CD14-positive monocyte (primary cell): ENCODE data around the gene CRB2. TPM values are rescaled to one million over a fixed set of nuclear protein-coding genes. Genes with fewer than 3 reads are reported as not detected.

Experiments
- DNase-seq, 3 donors: peaks; one replicate each; pipeline ENCODE4 v3.0.0-alpha.2; 2011 to 2022
- H2AFZ ChIP-seq: 2 replicates; pipeline ENCODE4 v1.6.0; 2012; ENCODE audit warnings: mild to moderate bottlenecking, low read depth, low read length, inconsistent platforms; ENCODE audit not compliant: insufficient read depth, poor library complexity, severe bottlenecking
- H3K27ac ChIP-seq, 2 donors: 1 replicate in 1 of 2; 2 replicates in 1 of 2; pipeline ENCODE4 v1.5.1; 2012 to 2013; ENCODE audit warnings: low read length in 2 of 2, control low read depth in 1 of 2, inconsistent platforms in 1 of 2, low read depth in 1 of 2, mild to moderate bottlenecking in 1 of 2
- H3K27me3 ChIP-seq, 2 donors: one replicate each; pipeline versions ENCODE4 v1.6.0 to v1.6.1; 2011 to 2013; ENCODE audit warnings: low read length in 2 of 2; ENCODE audit not compliant: control insufficient read depth in 2 of 2, insufficient read depth in 2 of 2
- H3K36me3 ChIP-seq, 2 donors: replicated peaks in 1 of 2; 1 replicate in 1 of 2; 2 replicates in 1 of 2; pipeline versions ENCODE4 v1.5.1 to v1.6.1; 2012 to 2013; ENCODE audit warnings: low read length in 2 of 2, control low read depth in 1 of 2, inconsistent platforms in 1 of 2, mild to moderate bottlenecking in 1 of 2; ENCODE audit not compliant: insufficient read depth in 2 of 2, control insufficient read depth in 1 of 2
- H3K4me1 ChIP-seq, 2 donors: 1 replicate in 1 of 2; 2 replicates in 1 of 2; pipeline versions ENCODE4 v1.5.1 to v1.6.1; 2012 to 2013; ENCODE audit warnings: low read length in 2 of 2, control low read depth in 1 of 2, inconsistent platforms in 1 of 2, mild to moderate bottlenecking in 1 of 2, moderate library complexity in 1 of 2; ENCODE audit not compliant: insufficient read depth in 2 of 2, control insufficient read depth in 1 of 2
- H3K4me2 ChIP-seq: replicated peaks from 2 replicates; pipeline ENCODE3; 2012; ENCODE audit warnings: low read length, moderate library complexity, mild to moderate bottlenecking; ENCODE audit not compliant: poor library complexity, severe bottlenecking; ENCODE audit errors: extremely low read depth
- H3K4me3 ChIP-seq, 3 experiments: fragments of 200-600 bp in 1 of 3; sonication (generic) in 1 of 3; replicated peaks in 1 of 3; 1 replicate in 2 of 3; 2 replicates in 1 of 3; pipeline ENCODE4 v1.5.1; 2011 to 2013; ENCODE audit warnings: low read length in 3 of 3, mild to moderate bottlenecking in 3 of 3, control low read depth in 2 of 3, low read depth in 2 of 3, inconsistent platforms in 1 of 3, moderate library complexity in 1 of 3
- H3K79me2 ChIP-seq: 2 replicates; pipeline ENCODE4 v1.6.0; 2012; ENCODE audit warnings: mild to moderate bottlenecking, control low read depth, inconsistent platforms, low read length, moderate library complexity; ENCODE audit not compliant: insufficient read depth
- H3K9ac ChIP-seq: 2 replicates; pipeline ENCODE4 v1.6.0; 2017; ENCODE audit warnings: low read length, mild to moderate bottlenecking; ENCODE audit not compliant: insufficient read depth, poor library complexity, severe bottlenecking
- H3K9me3 ChIP-seq, 2 donors: replicated peaks in 1 of 2; 1 replicate in 1 of 2; 2 replicates in 1 of 2; pipeline versions ENCODE4 v1.5.1 to v1.6.1; 2012 to 2013; ENCODE audit warnings: low read length in 2 of 2, control low read depth in 1 of 2; ENCODE audit not compliant: control insufficient read depth in 1 of 2, insufficient read depth in 1 of 2
- H4K20me1 ChIP-seq: 2 replicates; pipeline ENCODE4 v1.6.0; 2012; ENCODE audit warnings: mild to moderate bottlenecking, low read length, control low read depth, moderate library complexity; ENCODE audit not compliant: insufficient read depth
- H3K27ac Mint-ChIP-seq, 7 donors: one replicate each; pipeline ENCODE4 v1.8.0; 2020; ENCODE audit warnings: mild to moderate bottlenecking in 7 of 7, mixed read lengths in 7 of 7, moderate library complexity in 6 of 7, inconsistent platforms in 2 of 7
- H3K27me3 Mint-ChIP-seq, 3 donors: one replicate each; pipeline ENCODE4 v1.8.0; 2021 to 2022; ENCODE audit warnings: low read depth in 3 of 3, mild to moderate bottlenecking in 3 of 3, mixed read lengths in 3 of 3, moderate library complexity in 3 of 3, inconsistent platforms in 1 of 3
- H3K36me3 Mint-ChIP-seq, 2 donors: one replicate each; pipeline ENCODE4 v1.8.0; 2020; ENCODE audit warnings: mixed read lengths in 2 of 2, inconsistent platforms in 1 of 2, mild to moderate bottlenecking in 1 of 2
- H3K4me1 Mint-ChIP-seq: one replicate; pipeline ENCODE4 v1.8.0; 2020; ENCODE audit warnings: mild to moderate bottlenecking, mixed read lengths
- H3K4me3 Mint-ChIP-seq, 2 donors: one replicate each; pipeline ENCODE4 v1.8.0; 2020; ENCODE audit warnings: mild to moderate bottlenecking in 2 of 2, mixed read lengths in 2 of 2, moderate library complexity in 1 of 2
- H3K9me3 Mint-ChIP-seq, 7 donors: one replicate each; pipeline ENCODE4 v1.8.0; 2020 to 2022; ENCODE audit warnings: mixed read lengths in 7 of 7, mild to moderate bottlenecking in 6 of 7, moderate library complexity in 6 of 7, inconsistent platforms in 2 of 7
- CTCF ChIP-seq: fragments of 200-600 bp; IDR thresholded peaks from one replicate; pipeline ENCODE4 v1.8.0; 2022; ENCODE audit warnings: antibody characterized with exemption, mild to moderate bottlenecking
- WGBS: methylation state at CpG from one replicate; pipeline ENCODE4 v1.1.5; 2013; ENCODE audit warnings: missing lambda C conversion rate; ENCODE audit not compliant: insufficient coverage; 5-methylcytosine and 5-hydroxymethylcytosine counted together
- intact Hi-C, 2 donors: fragments of 100-400 bp; cut with micrococcal nuclease; formaldehyde crosslinking; loops; one replicate each; pipeline versions ENCODE4 v1.15.0 to v1.15.1; 2023
- polyA plus RNA-seq, 3 donors: library from polyadenylated mRNA; depleted of rRNA in 1 of 3; unstranded in 2 of 3; stranded (reverse) in 1 of 3; fragments of 300-500 nt in 2 of 3; fragments of >200 nt in 1 of 3; fragmentation: Illumina TruSeq in 2 of 3; gene quantifications; 1 replicate in 2 of 3; 2 replicates in 1 of 3; pipeline ENCODE4 v1.2.3, GENCODE V29; 2012 to 2021

The CRB2 gene
- polyA plus RNA-seq, 3 donors = not detected

- Mint-ChIP-seq H3K4me1 (peaks cover 8% of the 10 kb centered on the region), H3K27me3 (peaks cover 0 to 1% (median 0%) of the 10 kb centered on the region in 3 donors), H3K36me3 (peaks cover 42 to 70% of the 10 kb centered on the region in 2 donors), H3K9me3 (peaks cover 0 to 10% (median 3%) of the 10 kb centered on the region in 7 donors), H3K4me3 (no peak overlapping the region), H3K27ac (peak overlapping the region in 2 of 7 donors; percentile 16 to 17)
- Histone ChIP-seq H3K36me3 (peaks cover 37 to 52% of the 10 kb centered on the region in 2 donors), H3K27me3 (no peaks in the 10 kb centered on the region), H3K4me1 (peaks cover 6 to 7% of the 10 kb centered on the region in 2 donors), H4K20me1 (peaks cover 14% of the 10 kb centered on the region), H3K4me3 (no peak overlapping the region), H3K79me2 (no peaks in the 10 kb centered on the region), H2AFZ (no peak overlapping the region), H3K9me3 (no peaks in the 10 kb centered on the region), H3K4me2 (no peak overlapping the region), H3K9ac (no peak overlapping the region), H3K27ac (no peak overlapping the region)
- TF ChIP-seq CTCF = no peak
- DNase-seq = no peak
- WGBS = 91% methylated on average over 13 of the region's 16 CpGs
- intact Hi-C loops = no loop called here
Measured at GRCh38 chr9:123394291-123395235, 38.6 kb downstream of the CRB2 start.

- intact Hi-C loops = no loop called here
- Histone ChIP-seq H2AFZ (no peak overlapping the region), H3K9ac (no peak overlapping the region), H3K4me1 (no peaks in the 10 kb centered on the region), H3K27ac (no peak overlapping the region), H3K4me2 (no peak overlapping the region), H3K9me3 (no peaks in the 10 kb centered on the region), H3K4me3 (no peak overlapping the region), H4K20me1 (peaks cover 7% of the 10 kb centered on the region), H3K27me3 (no peaks in the 10 kb centered on the region), H3K79me2 (no peaks in the 10 kb centered on the region), H3K36me3 (peaks cover 42 to 59% of the 10 kb centered on the region in 2 donors)
- H3K27ac Mint-ChIP-seq = peak overlapping the region in 2 of 7 donors; percentile 16 to 35
- H3K9me3 Mint-ChIP-seq = peaks cover 0 to 10% (median 3%) of the 10 kb centered on the region in 7 donors
- no peak for TF ChIP-seq CTCF
- WGBS = 76% methylated on average over 1 of the region's 5 CpGs
- no peak for DNase-seq
- no peak overlapping the region for H3K4me3 Mint-ChIP-seq
- H3K36me3 Mint-ChIP-seq = peaks cover 47 to 77% of the 10 kb centered on the region in 2 donors
- peaks cover 0 to 4% (median 1%) of the 10 kb centered on the region in 3 donors for H3K27me3 Mint-ChIP-seq
- peaks cover under 1% of the 10 kb centered on the region for H3K4me1 Mint-ChIP-seq
Measured at GRCh38 chr9:123395276-123395688, 39.3 kb downstream of the CRB2 start.
